Osteocyte (in vitro differentiated cells): ENCODE results near the gene HNRNPAB. TPM values are rescaled to one million over a fixed set of nuclear protein-coding genes. Genes with fewer than 3 reads are reported as not detected.

Experiments used
- DNase-seq: peaks from one replicate; pipeline ENCODE4 v3.0.0; 2021; ENCODE audit warnings: mixed read lengths; ENCODE audit not compliant: unreplicated experiment; ENCODE audit errors: extremely low spot score
- H3K27ac Mint-ChIP-seq: one replicate; pipeline ENCODE4 v1.8.0; 2021; ENCODE audit warnings: mild to moderate bottlenecking, mixed read lengths; ENCODE audit not compliant: unreplicated experiment
- H3K27me3 Mint-ChIP-seq: one replicate; pipeline ENCODE4 v1.8.0; 2021; ENCODE audit warnings: mixed read lengths; ENCODE audit not compliant: unreplicated experiment
- H3K36me3 Mint-ChIP-seq: one replicate; pipeline ENCODE4 v1.8.0; 2021; ENCODE audit warnings: mixed read lengths; ENCODE audit not compliant: unreplicated experiment
- H3K4me1 Mint-ChIP-seq: one replicate; pipeline ENCODE4 v1.8.0; 2021; ENCODE audit warnings: mixed read lengths; ENCODE audit not compliant: unreplicated experiment
- H3K4me3 Mint-ChIP-seq: one replicate; pipeline ENCODE4 v1.8.0; 2021; ENCODE audit warnings: mild to moderate bottlenecking, moderate library complexity, mixed read lengths; ENCODE audit not compliant: unreplicated experiment
- H3K9me3 Mint-ChIP-seq: one replicate; pipeline ENCODE4 v1.8.0; 2021; ENCODE audit warnings: mixed read lengths; ENCODE audit not compliant: unreplicated experiment
- total RNA-seq: library from RNA; stranded (reverse); gene quantifications from 2 replicates; pipeline ENCODE4 v1.2.1, GENCODE V29; 2021
- TF ChIP-seq, protein P1 (sequence below): fragments of 200-600 bp; sonication (generic); IDR thresholded peaks from 2 replicates; pipeline ENCODE4 v1.5.0; 2021; ENCODE audit warnings: antibody characterized with exemption, mild to moderate bottlenecking, moderate library complexity

Gene HNRNPAB
- total RNA-seq, 1 donor from 2014 or later: 131 TPM

DNA sequence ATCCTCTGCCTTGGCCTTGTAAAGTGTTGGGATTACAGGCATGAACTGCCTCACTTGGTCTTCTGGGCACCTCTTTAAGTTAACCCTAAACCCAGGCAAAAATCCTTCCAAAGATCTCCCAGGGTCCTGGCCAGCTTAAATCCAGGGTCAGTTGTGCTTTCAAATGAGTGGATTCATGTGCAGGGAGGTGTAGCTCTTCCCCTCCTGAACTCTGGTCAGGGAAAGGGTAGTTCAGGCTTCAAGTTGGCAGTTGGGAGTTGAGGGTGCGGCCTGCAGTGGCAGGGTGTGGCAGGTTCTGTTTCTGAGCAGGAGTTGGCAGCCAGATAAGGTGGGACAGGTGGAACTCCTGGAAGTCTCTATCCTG lies 3.6 kb downstream of the HNRNPAB start:
- Mint-ChIP-seq H3K4me1 (peaks cover 26% of the 10 kb centered on the region), H3K36me3 (peaks cover 50% of the 10 kb centered on the region), H3K27me3 (no peaks in the 10 kb centered on the region), H3K9me3 (no peaks in the 10 kb centered on the region), H3K4me3 (no peak overlapping the region), H3K27ac (peak overlapping the region; percentile 62)
- DNase-seq: no peak
- TF ChIP-seq, protein P1, sequence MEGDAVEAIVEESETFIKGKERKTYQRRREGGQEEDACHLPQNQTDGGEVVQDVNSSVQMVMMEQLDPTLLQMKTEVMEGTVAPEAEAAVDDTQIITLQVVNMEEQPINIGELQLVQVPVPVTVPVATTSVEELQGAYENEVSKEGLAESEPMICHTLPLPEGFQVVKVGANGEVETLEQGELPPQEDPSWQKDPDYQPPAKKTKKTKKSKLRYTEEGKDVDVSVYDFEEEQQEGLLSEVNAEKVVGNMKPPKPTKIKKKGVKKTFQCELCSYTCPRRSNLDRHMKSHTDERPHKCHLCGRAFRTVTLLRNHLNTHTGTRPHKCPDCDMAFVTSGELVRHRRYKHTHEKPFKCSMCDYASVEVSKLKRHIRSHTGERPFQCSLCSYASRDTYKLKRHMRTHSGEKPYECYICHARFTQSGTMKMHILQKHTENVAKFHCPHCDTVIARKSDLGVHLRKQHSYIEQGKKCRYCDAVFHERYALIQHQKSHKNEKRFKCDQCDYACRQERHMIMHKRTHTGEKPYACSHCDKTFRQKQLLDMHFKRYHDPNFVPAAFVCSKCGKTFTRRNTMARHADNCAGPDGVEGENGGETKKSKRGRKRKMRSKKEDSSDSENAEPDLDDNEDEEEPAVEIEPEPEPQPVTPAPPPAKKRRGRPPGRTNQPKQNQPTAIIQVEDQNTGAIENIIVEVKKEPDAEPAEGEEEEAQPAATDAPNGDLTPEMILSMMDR: no peak

DNA sequence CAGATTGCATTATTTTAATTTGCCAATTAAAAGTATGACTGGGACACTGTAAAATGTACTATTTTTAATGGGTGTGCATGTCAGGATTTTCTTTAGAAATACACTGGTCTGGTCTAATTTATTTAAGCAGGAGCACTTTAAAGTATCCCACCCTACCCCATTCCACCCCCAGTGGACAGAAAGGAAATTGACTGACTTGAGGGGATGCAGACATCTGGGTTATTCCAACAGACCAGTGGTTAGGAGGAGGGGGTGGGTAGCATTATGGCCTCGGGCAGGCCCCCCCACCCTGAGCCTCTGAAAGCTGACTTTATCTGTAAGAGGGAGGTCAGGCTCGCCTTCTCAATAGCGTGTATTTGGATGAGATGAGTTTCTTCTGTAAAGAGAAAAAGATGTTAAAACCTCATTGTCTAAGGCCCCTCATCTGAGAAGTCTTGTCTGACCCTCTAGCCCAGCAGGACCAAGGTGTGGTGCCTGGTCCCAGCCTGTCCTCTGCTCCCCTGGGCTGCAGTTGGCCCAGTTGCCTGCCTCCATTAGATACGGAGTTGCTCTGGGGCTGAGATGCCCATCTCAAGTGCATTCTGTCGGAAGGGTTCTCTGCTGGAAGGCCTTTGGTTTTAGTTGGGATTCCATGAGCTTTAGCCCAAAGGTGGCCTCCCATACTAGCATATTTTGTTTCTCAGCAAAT lies 4.4 kb downstream of the HNRNPAB start:
- H3K9me3 Mint-ChIP-seq: no peaks in the 10 kb centered on the region
- TF ChIP-seq, protein P1: peak; percentile 27
- H3K4me3 Mint-ChIP-seq: no peak overlapping the region
- H3K4me1 Mint-ChIP-seq: peaks cover 25% of the 10 kb centered on the region
- H3K27me3 Mint-ChIP-seq: no peaks in the 10 kb centered on the region
- H3K27ac Mint-ChIP-seq: no peak overlapping the region
- no peak for DNase-seq
- H3K36me3 Mint-ChIP-seq: peaks cover 53% of the 10 kb centered on the region

DNA sequence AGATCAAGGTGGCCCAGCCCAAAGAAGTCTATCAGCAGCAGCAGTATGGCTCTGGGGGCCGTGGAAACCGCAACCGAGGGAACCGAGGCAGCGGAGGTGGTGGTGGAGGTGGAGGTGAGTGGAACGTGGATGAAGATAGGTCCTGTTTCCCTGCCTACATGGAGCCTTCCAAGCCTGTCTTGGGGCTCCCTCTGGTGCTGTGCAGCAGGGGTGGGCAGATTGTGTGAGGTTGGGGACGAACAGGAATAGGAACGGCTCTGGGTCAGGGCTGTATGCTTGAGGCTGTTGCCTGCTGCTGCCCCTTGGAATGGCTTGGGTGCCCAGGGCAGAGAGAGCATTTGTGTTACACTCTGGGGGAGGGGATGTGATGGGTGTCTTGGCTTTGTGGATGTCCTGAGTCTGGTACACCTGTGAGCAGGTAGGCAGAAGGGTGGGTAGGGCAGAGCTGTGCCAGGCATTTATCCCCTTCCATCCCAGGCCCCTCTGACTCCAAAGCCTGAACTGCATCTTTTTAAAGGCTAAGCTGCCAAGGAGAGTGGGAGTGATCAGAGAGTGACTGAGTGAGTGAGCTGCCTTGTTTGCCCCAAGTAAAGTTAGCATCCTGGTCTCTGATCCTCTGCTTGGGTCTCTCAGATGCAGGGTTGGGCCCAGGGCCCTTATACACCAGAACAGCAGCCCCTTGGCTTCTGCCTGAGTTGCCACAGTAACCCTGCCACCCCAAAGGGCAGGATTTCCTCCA lies 5.2 kb downstream of the HNRNPAB start:
- no peaks in the 10 kb centered on the region for H3K9me3 Mint-ChIP-seq
- H3K27me3 Mint-ChIP-seq: no peaks in the 10 kb centered on the region
- TF ChIP-seq, protein P1: no peak
- H3K4me1 Mint-ChIP-seq: peaks cover 23% of the 10 kb centered on the region
- peak overlapping the region; percentile 5 for H3K27ac Mint-ChIP-seq
- DNase-seq: no peak
- no peak overlapping the region for H3K4me3 Mint-ChIP-seq
- H3K36me3 Mint-ChIP-seq: peaks cover 53% of the 10 kb centered on the region

DNA sequence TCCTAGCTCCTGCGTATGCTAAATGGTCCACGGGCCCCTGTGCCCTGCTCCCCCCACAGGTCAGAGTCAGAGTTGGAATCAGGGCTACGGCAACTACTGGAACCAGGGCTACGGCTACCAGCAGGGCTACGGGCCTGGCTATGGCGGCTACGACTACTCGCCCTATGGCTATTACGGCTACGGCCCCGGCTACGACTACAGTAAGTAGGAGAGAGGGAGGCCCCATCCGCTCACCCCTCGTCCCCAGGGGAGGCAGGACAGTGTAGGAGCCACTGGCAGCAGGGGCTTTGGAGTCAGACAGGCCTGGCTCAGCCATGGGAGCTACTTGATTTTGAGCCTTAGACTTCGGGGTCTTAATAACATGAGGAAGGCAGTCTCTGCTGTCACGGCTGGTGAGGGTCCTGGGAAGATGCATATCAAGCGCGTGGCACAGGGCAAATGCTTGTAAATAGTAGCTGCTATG lies 5.8 kb downstream of the HNRNPAB start:
- H3K4me3 Mint-ChIP-seq: no peak overlapping the region
- H3K4me1 Mint-ChIP-seq: peaks cover 23% of the 10 kb centered on the region
- H3K27me3 Mint-ChIP-seq: no peaks in the 10 kb centered on the region
- DNase-seq: no peak
- TF ChIP-seq, protein P1: no peak
- no peak overlapping the region for H3K27ac Mint-ChIP-seq
- no peaks in the 10 kb centered on the region for H3K9me3 Mint-ChIP-seq
- H3K36me3 Mint-ChIP-seq: peaks cover 53% of the 10 kb centered on the region

DNA sequence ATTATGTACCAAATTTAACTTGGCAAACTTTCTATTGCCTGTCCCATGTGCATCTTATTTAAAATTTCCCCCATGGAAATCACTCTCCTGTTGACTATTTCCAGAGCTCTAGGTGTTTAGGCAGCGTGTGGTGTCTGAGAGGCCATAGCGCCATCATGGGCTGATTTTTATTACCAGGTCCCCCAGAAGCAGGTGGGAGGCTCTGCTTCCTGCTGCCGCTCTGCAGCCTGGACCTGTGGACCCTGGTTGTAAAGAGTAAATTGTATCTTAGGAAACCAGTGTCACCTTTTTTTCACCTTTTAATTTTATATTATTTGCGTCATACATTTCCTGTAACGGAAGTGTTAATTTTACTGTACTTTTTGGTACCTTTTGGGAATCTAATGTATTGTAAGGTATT lies 6.4 kb downstream of the HNRNPAB start:
- no peak overlapping the region for H3K27ac Mint-ChIP-seq
- peaks cover 22% of the 10 kb centered on the region for H3K4me1 Mint-ChIP-seq
- no peaks in the 10 kb centered on the region for H3K27me3 Mint-ChIP-seq
- H3K4me3 Mint-ChIP-seq: no peak overlapping the region
- peaks cover 52% of the 10 kb centered on the region for H3K36me3 Mint-ChIP-seq
- no peak for DNase-seq
- H3K9me3 Mint-ChIP-seq: no peaks in the 10 kb centered on the region
- TF ChIP-seq, protein P1: no peak
